Large intestine (tissue), 3 donors: ENCODE measurements around the gene ZNF92. TPM values are rescaled to one million over a fixed set of nuclear protein-coding genes. Genes with fewer than 3 reads are reported as not detected.
A peak's percentile ranks its signal among the peaks of the same experiment; 100 is the strongest.
"Not testable (repeated sequence)": the region's sequence is repeated elsewhere in the genome, so short reads cannot be mapped to it uniquely, and the experiment has no call there.

ENCODE experiments used
- DNase-seq, 2 donors: peaks; one replicate each; pipeline versions ENCODE4 v3.0.0 to v3.0.0-alpha.2; 2013
- H3K27ac ChIP-seq: one replicate; pipeline ENCODE4 v1.5.1; 2013; ENCODE audit warnings: low read length
- H3K27me3 ChIP-seq: 2 replicates; pipeline ENCODE4 v1.6.1; 2013; ENCODE audit warnings: low read length; ENCODE audit not compliant: control insufficient read depth, insufficient read depth
- H3K36me3 ChIP-seq: 2 replicates; pipeline ENCODE4 v1.6.1; 2013; ENCODE audit warnings: low read length; ENCODE audit not compliant: control insufficient read depth, insufficient read depth
- H3K4me1 ChIP-seq: one replicate; pipeline ENCODE4 v1.6.1; 2013; ENCODE audit warnings: low read length; ENCODE audit not compliant: control insufficient read depth, insufficient read depth
- H3K4me3 ChIP-seq: one replicate; pipeline ENCODE4 v1.5.1; 2013; ENCODE audit warnings: low read length
- H3K9me3 ChIP-seq: one replicate; pipeline ENCODE4 v1.6.1; 2013; ENCODE audit warnings: mild to moderate bottlenecking, low read depth, low read length, moderate library complexity; ENCODE audit not compliant: control insufficient read depth
- WGBS: methylation state at CpG from one replicate; pipeline ENCODE4 v1.1.5; 2013; ENCODE audit warnings: low lambda C conversion rate; ENCODE audit not compliant: insufficient coverage; 5-methylcytosine and 5-hydroxymethylcytosine counted together
- polyA plus RNA-seq: library from polyadenylated mRNA; unstranded; fragments of 120-200 nt; gene quantifications from one replicate; pipeline ENCODE4 v1.2.1, GENCODE V29; 2013

Gene ZNF92
- polyA plus RNA-seq, 1 donor: 12.4 TPM

DNA sequence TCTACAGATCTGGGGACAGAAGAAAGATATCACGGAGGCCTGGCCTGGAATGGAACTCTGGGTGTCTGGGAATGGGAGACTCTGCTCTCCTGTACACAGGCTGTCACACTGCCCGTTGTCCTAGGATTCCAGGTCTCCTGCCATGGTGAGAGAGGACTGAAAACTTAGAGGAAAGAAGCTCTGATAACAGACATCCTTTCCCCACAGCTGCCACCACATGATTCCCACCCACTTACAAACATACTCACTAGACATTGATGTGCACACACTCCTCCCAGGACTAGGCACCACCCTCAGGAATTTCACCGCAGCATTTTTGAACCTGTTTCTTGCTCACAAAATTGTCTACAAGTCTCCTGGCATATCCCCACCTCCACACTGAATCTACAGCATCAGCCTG lies 5.7 kb downstream of the ZNF92 start:
- no peak overlapping the region for H3K4me3 ChIP-seq
- WGBS: no CpG with 5 or more reads among the region's 3 CpGs
- H3K27me3 ChIP-seq: no peaks in the 10 kb centered on the region
- no peaks in the 10 kb centered on the region for H3K9me3 ChIP-seq
- peaks cover 2% of the 10 kb centered on the region for H3K36me3 ChIP-seq
- DNase-seq: no peak
- H3K4me1 ChIP-seq: peaks cover 12% of the 10 kb centered on the region
- no peak overlapping the region for H3K27ac ChIP-seq

- WGBS: 100% methylated on average over 2 of the region's 3 CpGs
- Histone ChIP-seq H3K27me3 (no peaks in the 10 kb centered on the region), H3K36me3 (peaks cover 2% of the 10 kb centered on the region), H3K4me3 (no peak overlapping the region), H3K4me1 (peaks cover 15% of the 10 kb centered on the region), H3K27ac (no peak overlapping the region), H3K9me3 (no peaks in the 10 kb centered on the region)
- DNase-seq: no peak
Observed at GRCh38 chr7:65381742-65382141, 8.1 kb downstream of the ZNF92 start.

- Histone ChIP-seq H3K4me3 (no peak overlapping the region), H3K27ac (no peak overlapping the region), H3K36me3 (peaks cover 2% of the 10 kb centered on the region), H3K9me3 (no peaks in the 10 kb centered on the region), H3K27me3 (no peaks in the 10 kb centered on the region), H3K4me1 (peaks cover 15% of the 10 kb centered on the region)
- DNase-seq: no peak
- WGBS: no CpG with 5 or more reads among the region's 3 CpGs
Observed at GRCh38 chr7:65382452-65382851, 8.8 kb downstream of the ZNF92 start.

DNA sequence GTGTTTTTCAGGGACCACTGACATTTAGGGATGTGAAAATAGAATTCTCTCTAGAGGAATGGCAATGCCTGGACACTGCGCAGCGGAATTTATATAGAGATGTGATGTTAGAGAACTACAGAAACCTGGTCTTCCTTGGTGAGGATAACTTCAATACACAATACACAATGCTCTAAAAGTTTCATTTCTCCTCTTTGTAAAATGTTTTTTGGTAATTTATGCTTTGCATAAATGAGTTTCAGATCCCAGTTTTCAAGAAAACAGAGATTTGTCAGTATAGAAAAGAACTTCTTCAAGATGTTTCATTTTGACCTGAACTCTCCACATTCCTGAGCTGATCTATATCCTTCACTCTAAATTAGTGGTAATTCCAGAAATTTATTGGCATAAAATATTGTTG lies 14.2 kb downstream of the ZNF92 start:
- H3K4me1 ChIP-seq: peaks cover 23% of the 10 kb centered on the region
- no peak overlapping the region for H3K27ac ChIP-seq
- H3K27me3 ChIP-seq: no peaks in the 10 kb centered on the region
- H3K9me3 ChIP-seq: no peaks in the 10 kb centered on the region
- no CpG with 5 or more reads among the region's 2 CpGs for WGBS
- peaks cover 12% of the 10 kb centered on the region for H3K36me3 ChIP-seq
- no peak overlapping the region for H3K4me3 ChIP-seq
- no peak for DNase-seq

- Histone ChIP-seq H3K9me3 (no peaks in the 10 kb centered on the region), H3K36me3 (peaks cover 14% of the 10 kb centered on the region), H3K27ac (peak overlapping the region; percentile 81), H3K27me3 (no peaks in the 10 kb centered on the region), H3K4me3 (no peak overlapping the region), H3K4me1 (peaks cover 13% of the 10 kb centered on the region)
- peak; percentile 77 to 89 for DNase-seq
- no CpG with 5 or more reads among the region's 4 CpGs for WGBS
Observed at GRCh38 chr7:65390588-65390987, 16.9 kb downstream of the ZNF92 start.

GRCh38 chr7:65397730-65398142 lies 24.1 kb downstream of the ZNF92 start:
- Histone ChIP-seq H3K27ac (peak overlapping the region; percentile 50), H3K36me3 (peaks cover 12% of the 10 kb centered on the region), H3K9me3 (peaks cover 8% of the 10 kb centered on the region), H3K4me3 (no peak overlapping the region), H3K4me1 (no peaks in the 10 kb centered on the region), H3K27me3 (no peaks in the 10 kb centered on the region)
- 20% methylated on average over 1 of the region's 4 CpGs for WGBS
- peak; percentile 72 to 86 for DNase-seq

DNA sequence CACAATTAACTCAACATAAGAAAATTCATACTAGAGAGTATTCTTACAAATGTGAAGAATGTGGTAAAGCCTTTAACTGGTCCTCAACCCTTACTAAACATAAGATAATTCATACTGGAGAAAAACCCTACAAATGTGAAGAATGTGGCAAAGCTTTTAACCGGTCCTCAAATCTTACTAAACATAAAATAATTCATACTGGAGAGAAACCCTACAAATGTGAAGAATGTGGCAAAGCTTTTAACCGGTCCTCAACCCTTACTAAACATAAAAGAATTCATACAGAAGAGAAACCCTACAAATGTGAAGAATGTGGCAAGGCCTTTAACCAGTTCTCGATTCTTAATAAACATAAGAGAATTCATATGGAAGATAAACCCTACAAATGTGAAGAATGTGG lies 25.0 kb downstream of the ZNF92 start:
- WGBS: 75% methylated on average over 2 of the region's 3 CpGs
- H3K36me3 ChIP-seq, H3K4me3 ChIP-seq, H3K4me1 ChIP-seq, H3K27ac ChIP-seq, DNase-seq, H3K27me3 ChIP-seq, H3K9me3 ChIP-seq: not testable (repeated sequence)

DNA sequence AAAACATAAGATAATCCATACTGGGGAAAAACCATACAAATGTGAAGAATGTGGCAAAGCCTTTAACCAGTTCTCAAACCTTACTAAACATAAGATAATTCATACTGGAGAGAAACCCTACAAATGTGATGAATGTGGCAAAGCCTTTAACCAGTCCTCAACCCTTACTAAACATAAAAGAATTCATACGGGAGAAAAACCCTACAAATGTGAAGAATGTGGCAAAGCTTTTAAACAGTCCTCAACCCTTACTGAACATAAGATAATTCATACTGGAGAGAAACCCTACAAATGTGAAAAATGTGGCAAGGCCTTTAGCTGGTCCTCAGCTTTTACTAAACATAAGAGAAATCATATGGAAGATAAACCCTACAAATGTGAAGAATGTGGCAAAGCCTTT lies 25.4 kb downstream of the ZNF92 start:
- not testable (repeated sequence) for H3K36me3 ChIP-seq, H3K4me3 ChIP-seq, H3K27ac ChIP-seq, DNase-seq, H3K27me3 ChIP-seq, H3K4me1 ChIP-seq
- WGBS: no CpG with 5 or more reads among the region's 1 CpG
- H3K9me3 ChIP-seq: peaks cover 11% of the 10 kb centered on the region

GRCh38 chr7:65404020-65404419 lies 30.4 kb downstream of the ZNF92 start:
- Histone ChIP-seq H3K36me3 (peaks cover 8% of the 10 kb centered on the region), H3K4me3 (no peak overlapping the region), H3K4me1 (no peaks in the 10 kb centered on the region), H3K27me3 (no peaks in the 10 kb centered on the region), H3K27ac (no peak overlapping the region), H3K9me3 (peaks cover 11% of the 10 kb centered on the region)
- WGBS: no CpG with 5 or more reads among the region's 1 CpG
- no peak for DNase-seq

DNA sequence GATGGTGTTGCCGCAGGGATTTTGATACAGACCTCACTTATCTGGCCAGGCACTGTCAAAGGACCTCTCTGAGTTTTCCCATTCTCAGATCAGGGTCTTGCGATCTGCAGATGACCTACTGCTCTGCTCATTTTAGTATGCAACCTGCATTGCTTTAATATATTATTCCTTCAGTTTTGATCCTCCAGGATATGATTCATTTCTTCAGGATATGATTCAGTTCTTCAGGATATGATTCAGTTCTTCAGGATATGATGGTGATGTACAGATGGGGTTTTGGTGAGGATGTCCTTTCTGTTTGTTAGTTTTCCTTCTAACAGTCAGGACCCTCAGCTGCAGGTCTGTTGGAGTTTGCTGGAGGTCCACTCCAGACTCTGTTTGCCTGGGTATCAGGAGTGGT lies 33.1 kb downstream of the ZNF92 start:
- H3K4me3 ChIP-seq, H3K36me3 ChIP-seq, DNase-seq, H3K27me3 ChIP-seq, H3K4me1 ChIP-seq, H3K27ac ChIP-seq: not testable (repeated sequence)
- no CpG with 5 or more reads among the region's 2 CpGs for WGBS
- peaks cover 10% of the 10 kb centered on the region for H3K9me3 ChIP-seq

DNA sequence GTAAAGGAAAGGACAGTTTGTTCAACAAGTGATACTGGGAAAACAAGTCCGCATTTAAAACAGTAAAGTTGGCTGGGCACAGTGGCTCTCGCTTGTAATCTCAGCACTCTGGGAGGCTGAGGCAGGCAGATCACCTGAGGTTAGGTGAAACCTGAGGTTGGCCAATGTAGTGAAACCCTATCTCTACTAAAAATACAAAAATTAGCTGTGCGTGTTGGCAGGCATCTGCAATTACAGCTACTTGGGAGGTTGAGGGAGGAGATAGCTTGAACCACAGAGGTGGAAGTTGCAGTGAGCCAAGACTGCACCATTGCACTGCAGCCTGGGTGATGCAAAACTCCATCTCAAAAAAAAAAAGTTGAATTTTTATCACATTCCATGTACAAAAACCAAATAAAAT lies 35.7 kb downstream of the ZNF92 start:
- H3K9me3 ChIP-seq: no peaks in the 10 kb centered on the region
- no CpG with 5 or more reads among the region's 3 CpGs for WGBS
- no peaks in the 10 kb centered on the region for H3K27me3 ChIP-seq
- no peak for DNase-seq
- no peaks in the 10 kb centered on the region for H3K4me1 ChIP-seq
- H3K36me3 ChIP-seq: no peaks in the 10 kb centered on the region
- no peak overlapping the region for H3K4me3 ChIP-seq
- H3K27ac ChIP-seq: no peak overlapping the region
